Left lobe of liver (tissue), 2 donors: Measurements from ENCODE around the gene STK17B. TPM values are rescaled to one million over a fixed set of nuclear protein-coding genes. Genes with fewer than 3 reads are reported as not detected.
"Not testable (repeated sequence)": the region's sequence is repeated elsewhere in the genome, so short reads cannot be mapped to it uniquely, and the experiment has no call there.

Experiments
- ATAC-seq: fragments of 200-7000 bp; cut with Tn5 transposase; one replicate; pipeline ENCODE4 v1.9.1; 2020; ENCODE audit warnings: mild to moderate bottlenecking, moderate library complexity
- DNase-seq: peaks from one replicate; pipeline ENCODE4 v3.0.0-alpha.2; 2020; ENCODE audit warnings: low spot score
- total RNA-seq: library from RNA; stranded (reverse); gene quantifications from one replicate; pipeline ENCODE4 v1.2.1, GENCODE V29; 2021
- donor health status: DM: no; HTN: no; CAD: no; lungs with moderate emphysema.
- donor health status: DM: no; HTN: yes; CAD: no.

Gene STK17B
- total RNA-seq, 1 donor from 2014 or later, result 1.5 TPM

- DNase-seq, result no peak
- no peak for ATAC-seq
These were observed 51.5 kb downstream of the STK17B start for GRCh38 chr2:196119926-196120325.

- DNase-seq, result no peak
These were observed 54.1 kb downstream of the STK17B start for GRCh38 chr2:196117214-196117705.

GRCh38 chr2:196113061-196113974, 58.1 kb downstream of the STK17B start:
- DNase-seq (no peak), ATAC-seq (no peak)

More at GRCh38 chr2:196117214-196117705, 54.1 kb downstream of the STK17B start:
- no peak for ATAC-seq

- no peak for ATAC-seq
These were observed 58.9 kb downstream of the STK17B start for GRCh38 chr2:196112418-196113034.

GRCh38 chr2:196108604-196109003, 62.8 kb downstream of the STK17B start:
- ATAC-seq, result no peak
- DNase-seq, result no peak

More at GRCh38 chr2:196112418-196113034, 58.9 kb downstream of the STK17B start:
- DNase-seq, result no peak

GRCh38 chr2:196105951-196106350, 65.4 kb downstream of the STK17B start:
- DNase-seq, result no peak

GRCh38 chr2:196104066-196104465, 67.3 kb downstream of the STK17B start:
- no peak for ATAC-seq
- no peak for DNase-seq

More at GRCh38 chr2:196105951-196106350, 65.4 kb downstream of the STK17B start:
- no peak for ATAC-seq

- no peak for ATAC-seq
These were observed 67.8 kb downstream of the STK17B start for GRCh38 chr2:196103626-196104025.

GRCh38 chr2:196101325-196101991, 69.9 kb downstream of the STK17B start:
- ATAC-seq (no peak), DNase-seq (no peak)

More at GRCh38 chr2:196103626-196104025, 67.8 kb downstream of the STK17B start:
- DNase-seq, result no peak

GRCh38 chr2:196099916-196100315, 71.5 kb downstream of the STK17B start:
- ATAC-seq (no peak), DNase-seq (no peak)

- no peak for ATAC-seq
These were observed 73.3 kb downstream of the STK17B start for GRCh38 chr2:196097864-196098660.

GRCh38 chr2:196096982-196097745, 74.2 kb downstream of the STK17B start:
- DNase-seq (no peak), ATAC-seq (no peak)

More at GRCh38 chr2:196097864-196098660, 73.3 kb downstream of the STK17B start:
- DNase-seq, result no peak

- no peak for ATAC-seq
- no peak for DNase-seq
These were observed 75.1 kb downstream of the STK17B start for GRCh38 chr2:196096264-196096663.

GRCh38 chr2:196089448-196089847, 81.9 kb downstream of the STK17B start:
- ATAC-seq, result not testable (repeated sequence)

GRCh38 chr2:196088203-196088602, 83.2 kb downstream of the STK17B start:
- DNase-seq, result no peak
- no peak for ATAC-seq

More at GRCh38 chr2:196089448-196089847, 81.9 kb downstream of the STK17B start:
- not testable (repeated sequence) for DNase-seq

GRCh38 chr2:196086517-196087368, 84.6 kb downstream of the STK17B start:
- no peak for DNase-seq
- ATAC-seq, result no peak

- DNase-seq (no peak), ATAC-seq (no peak)
These were observed 87.8 kb downstream of the STK17B start for GRCh38 chr2:196083601-196084000.
